ENCODE results near the gene IFITM10. TPM values are rescaled to one million over a fixed set of nuclear protein-coding genes. Genes with fewer than 3 reads are reported as not detected.

The IFITM10 gene
- total RNA-seq, 1 donor from 2014 or later: 0.12 TPM

- no peak for DNase-seq
- H3K27me3 Mint-ChIP-seq: peaks cover 11% of the 10 kb centered on the region
- H3K9me3 Mint-ChIP-seq: no peaks in the 10 kb centered on the region
- peaks cover 13% of the 10 kb centered on the region for H3K36me3 Mint-ChIP-seq (ENCODE audit: low read depth)
- H3K27ac Mint-ChIP-seq: peak overlapping the region; percentile 63
- peak overlapping the region; percentile 51 for H3K4me3 Mint-ChIP-seq
- intact Hi-C loops (cut with micrococcal nuclease): no loop called here
- H3K4me1 Mint-ChIP-seq: peaks cover 45% of the 10 kb centered on the region
These were observed 4.2 kb upstream of the IFITM10 start for GRCh38 chr11:1754376-1755150.

DNA sequence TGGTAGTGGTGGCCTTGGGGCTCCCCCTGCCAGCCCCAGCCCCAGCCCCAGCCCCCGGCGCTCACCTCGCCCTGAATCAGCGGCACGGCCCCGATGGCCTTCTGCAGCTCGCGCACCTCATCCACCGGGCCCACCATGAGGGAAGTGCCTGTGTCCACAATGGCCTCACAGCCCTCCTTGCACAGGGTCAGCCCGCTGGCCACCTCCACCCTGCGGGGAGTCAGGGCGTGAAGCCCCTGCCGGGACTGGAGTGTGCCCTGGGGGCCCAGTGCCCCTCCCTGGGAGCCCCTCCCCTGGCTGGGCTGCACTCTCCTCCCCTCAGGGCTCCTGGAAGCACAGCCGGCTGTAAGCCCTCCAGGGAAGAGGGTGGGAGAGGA is 3.5 kb upstream of the IFITM10 start:
- peaks cover 13% of the 10 kb centered on the region for H3K36me3 Mint-ChIP-seq (ENCODE audit: low read depth)
- no peak for DNase-seq
- no peaks in the 10 kb centered on the region for H3K9me3 Mint-ChIP-seq
- intact Hi-C loops (cut with micrococcal nuclease): no loop called here
- H3K4me3 Mint-ChIP-seq: no peak overlapping the region
- no peak overlapping the region for H3K27ac Mint-ChIP-seq
- H3K27me3 Mint-ChIP-seq: peaks cover 13% of the 10 kb centered on the region
- peaks cover 44% of the 10 kb centered on the region for H3K4me1 Mint-ChIP-seq

DNA sequence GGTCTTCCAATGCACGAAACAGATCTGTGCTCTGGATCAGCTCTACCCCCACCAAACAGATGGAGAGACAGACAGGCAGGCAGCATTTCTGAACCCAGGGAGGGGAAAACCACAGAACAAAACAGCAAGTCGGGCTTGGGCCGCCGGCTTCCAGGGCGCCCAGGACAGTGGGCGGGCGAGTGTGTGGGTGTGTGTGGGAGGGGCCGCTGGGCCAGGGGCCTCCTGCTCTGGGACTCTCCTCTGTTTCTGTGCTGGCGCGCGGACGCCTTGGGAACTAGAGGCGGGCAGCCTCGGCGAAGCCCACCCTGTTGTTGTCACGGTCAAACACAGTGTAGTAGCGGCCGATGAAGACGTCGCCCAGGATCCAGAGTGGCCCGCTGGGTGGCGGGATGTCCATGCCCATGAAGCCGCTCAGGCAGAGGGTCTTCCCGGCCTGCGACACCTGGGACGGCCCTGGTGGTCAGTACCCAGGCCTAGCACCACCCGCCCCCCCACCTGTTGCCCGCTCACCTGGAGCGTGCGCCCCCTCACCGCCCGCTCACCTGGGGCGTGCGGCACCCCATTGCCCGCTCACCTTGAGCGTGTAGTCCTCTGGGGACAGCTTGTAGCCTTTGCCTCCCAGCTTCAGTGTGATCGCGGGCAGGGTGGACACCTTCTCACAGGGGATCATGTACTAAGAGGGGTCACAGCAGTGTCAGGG is 3.0 kb upstream of the IFITM10 start:
- peaks cover 12% of the 10 kb centered on the region for H3K36me3 Mint-ChIP-seq (ENCODE audit: low read depth)
- H3K4me1 Mint-ChIP-seq: peaks cover 40% of the 10 kb centered on the region
- H3K27ac Mint-ChIP-seq: no peak overlapping the region
- DNase-seq: no peak
- H3K4me3 Mint-ChIP-seq: no peak overlapping the region
- intact Hi-C loops (cut with micrococcal nuclease): no loop called here
- H3K9me3 Mint-ChIP-seq: no peaks in the 10 kb centered on the region
- H3K27me3 Mint-ChIP-seq: peaks cover 15% of the 10 kb centered on the region

DNA sequence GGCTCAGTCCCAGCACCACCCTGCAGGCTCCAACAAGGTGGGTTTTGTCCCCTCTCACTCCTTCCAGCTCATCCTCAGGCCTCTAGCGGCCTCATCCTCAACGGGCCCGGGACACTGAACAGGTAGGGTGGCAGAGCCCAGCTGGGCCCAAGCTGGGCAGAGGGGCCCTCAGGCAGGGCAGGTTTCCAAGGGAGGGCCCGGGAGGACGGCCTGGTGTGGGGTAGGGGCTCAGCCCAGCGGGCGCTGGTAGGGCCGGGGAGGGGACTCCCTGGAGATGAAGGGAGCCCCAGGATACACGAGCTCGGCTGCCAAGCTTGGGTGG is 2.5 kb upstream of the IFITM10 start:
- Mint-ChIP-seq H3K4me1 (peaks cover 36% of the 10 kb centered on the region), H3K36me3 (ENCODE audit: low read depth) (peaks cover 11% of the 10 kb centered on the region), H3K27ac (no peak overlapping the region), H3K4me3 (no peak overlapping the region), H3K9me3 (no peaks in the 10 kb centered on the region), H3K27me3 (peaks cover 17% of the 10 kb centered on the region)
- no peak for DNase-seq
- intact Hi-C loops (cut with micrococcal nuclease): no loop called here

DNA sequence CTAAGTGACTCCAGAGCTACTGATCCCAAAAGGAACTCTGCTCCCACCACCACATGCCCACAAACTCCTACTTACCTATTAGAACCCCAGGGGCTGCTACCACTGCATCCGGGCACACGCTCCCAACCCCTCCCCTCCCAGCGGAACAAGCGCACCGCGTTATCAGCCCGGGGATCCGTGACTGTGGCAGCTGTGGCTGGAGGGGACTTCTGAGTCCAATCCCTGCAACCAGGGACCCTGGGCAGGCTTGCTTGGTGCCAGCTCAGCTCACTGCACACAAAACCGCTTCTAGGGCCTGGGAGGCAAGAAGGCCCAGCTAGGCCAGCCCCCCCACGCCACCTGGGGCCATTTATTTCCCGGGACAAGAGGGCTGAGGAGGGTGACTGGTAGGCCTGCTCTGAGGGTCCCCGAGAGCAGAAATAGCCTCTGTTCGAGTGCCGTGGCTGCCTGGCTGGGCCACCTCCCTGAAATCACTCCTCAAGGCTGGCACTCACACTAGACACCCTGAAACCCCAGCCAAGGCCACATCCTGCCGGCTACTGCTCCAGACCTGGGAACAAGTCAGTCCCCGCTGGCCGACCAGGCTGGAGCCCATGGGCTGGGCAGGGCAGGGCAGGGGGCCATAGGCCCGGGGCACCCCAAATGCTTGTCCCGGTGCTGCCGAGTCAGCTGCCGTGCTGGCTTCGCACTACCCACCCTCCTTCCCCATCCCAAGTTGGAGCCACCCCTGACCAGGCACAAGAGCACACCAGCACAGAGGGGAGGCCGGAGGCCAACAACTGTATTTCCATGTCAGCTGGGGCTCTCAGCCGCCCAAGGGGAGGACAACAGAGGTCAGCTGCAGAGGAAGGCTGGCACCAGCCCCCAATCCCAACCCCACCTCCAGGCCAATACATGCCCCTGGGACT is 1.9 kb upstream of the IFITM10 start:
- peaks cover 11% of the 10 kb centered on the region for H3K36me3 Mint-ChIP-seq (ENCODE audit: low read depth)
- intact Hi-C loops (cut with micrococcal nuclease): no loop called here
- H3K27ac Mint-ChIP-seq: no peak overlapping the region
- peaks cover 30% of the 10 kb centered on the region for H3K4me1 Mint-ChIP-seq
- H3K27me3 Mint-ChIP-seq: peaks cover 17% of the 10 kb centered on the region
- H3K9me3 Mint-ChIP-seq: no peaks in the 10 kb centered on the region
- DNase-seq: no peak
- H3K4me3 Mint-ChIP-seq: no peak overlapping the region

DNA sequence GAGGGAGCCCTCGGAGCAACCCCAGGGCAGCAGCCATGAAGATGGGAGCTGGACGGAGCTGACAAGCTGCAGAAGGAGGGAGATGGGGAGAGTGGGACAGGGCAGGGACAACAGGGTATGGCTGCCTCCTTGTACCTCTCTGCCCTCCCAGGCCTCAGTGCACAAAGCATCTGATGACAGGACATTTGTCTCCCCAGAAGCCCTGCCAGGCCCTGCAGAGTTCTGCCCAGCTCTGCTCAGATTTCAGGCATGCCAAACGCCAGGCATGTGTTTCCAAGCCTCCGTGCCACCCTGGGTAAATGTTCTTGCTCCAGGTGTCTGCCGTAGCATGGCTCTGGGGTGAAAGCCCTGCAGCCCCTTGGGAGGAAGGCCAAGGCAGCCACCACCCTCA is 1.1 kb upstream of the IFITM10 start:
- Mint-ChIP-seq H3K27ac (no peak overlapping the region), H3K9me3 (no peaks in the 10 kb centered on the region), H3K27me3 (peaks cover 17% of the 10 kb centered on the region), H3K4me1 (peaks cover 25% of the 10 kb centered on the region), H3K36me3 (ENCODE audit: low read depth) (peaks cover 11% of the 10 kb centered on the region), H3K4me3 (no peak overlapping the region)
- intact Hi-C loops (cut with micrococcal nuclease): no loop called here
- no peak for DNase-seq

DNA sequence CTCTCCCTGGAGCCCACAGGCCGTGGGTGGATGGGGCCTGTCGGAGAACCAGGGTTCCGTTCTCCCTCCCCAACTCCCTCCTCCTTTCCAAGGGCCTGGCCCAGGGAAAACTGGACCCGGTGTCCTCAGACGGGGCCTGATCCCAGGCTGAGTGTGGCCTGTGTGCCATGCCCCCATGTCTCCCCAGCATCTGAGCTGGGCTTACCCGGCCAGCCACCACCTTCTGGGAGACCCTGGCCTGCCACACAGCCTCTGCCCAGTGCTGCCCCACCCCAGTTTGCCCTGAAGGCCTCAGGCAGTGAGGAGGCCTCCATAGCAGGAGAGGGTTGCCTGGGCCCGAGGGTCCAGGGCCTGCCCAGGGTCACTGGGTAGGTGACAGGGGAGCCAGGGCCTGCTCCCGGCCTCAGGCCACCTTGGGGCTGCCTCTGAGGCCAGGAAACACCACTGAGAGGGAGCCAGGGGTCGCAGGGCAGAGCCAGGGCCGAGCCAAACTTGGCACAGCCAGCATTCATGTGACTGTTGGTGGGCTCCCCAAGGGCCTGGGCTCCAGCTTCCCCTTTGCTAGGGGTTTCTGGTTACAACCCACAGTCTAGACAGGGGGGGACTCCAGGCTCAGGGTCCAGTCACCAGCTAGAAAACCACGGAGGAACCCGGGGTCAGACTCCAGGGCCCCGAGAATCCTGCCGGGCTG is 590 bp upstream of the IFITM10 start:
- Mint-ChIP-seq H3K27ac (no peak overlapping the region), H3K4me3 (no peak overlapping the region), H3K9me3 (peaks cover 4% of the 10 kb centered on the region), H3K4me1 (peaks cover 23% of the 10 kb centered on the region), H3K36me3 (ENCODE audit: low read depth) (peaks cover 9% of the 10 kb centered on the region), H3K27me3 (peaks cover 17% of the 10 kb centered on the region)
- intact Hi-C loops (cut with micrococcal nuclease): no loop called here
- no peak for DNase-seq

GRCh38 chr11:1749395-1750351 is 722 bp downstream of the IFITM10 start:
- intact Hi-C loops (cut with micrococcal nuclease): no loop called here
- Mint-ChIP-seq H3K27ac (peak overlapping the region; percentile 4), H3K27me3 (peaks cover 17% of the 10 kb centered on the region), H3K4me3 (no peak overlapping the region), H3K4me1 (peaks cover 13% of the 10 kb centered on the region), H3K9me3 (peaks cover 5% of the 10 kb centered on the region), H3K36me3 (ENCODE audit: low read depth) (peaks cover 7% of the 10 kb centered on the region)
- no peak for DNase-seq

DNA sequence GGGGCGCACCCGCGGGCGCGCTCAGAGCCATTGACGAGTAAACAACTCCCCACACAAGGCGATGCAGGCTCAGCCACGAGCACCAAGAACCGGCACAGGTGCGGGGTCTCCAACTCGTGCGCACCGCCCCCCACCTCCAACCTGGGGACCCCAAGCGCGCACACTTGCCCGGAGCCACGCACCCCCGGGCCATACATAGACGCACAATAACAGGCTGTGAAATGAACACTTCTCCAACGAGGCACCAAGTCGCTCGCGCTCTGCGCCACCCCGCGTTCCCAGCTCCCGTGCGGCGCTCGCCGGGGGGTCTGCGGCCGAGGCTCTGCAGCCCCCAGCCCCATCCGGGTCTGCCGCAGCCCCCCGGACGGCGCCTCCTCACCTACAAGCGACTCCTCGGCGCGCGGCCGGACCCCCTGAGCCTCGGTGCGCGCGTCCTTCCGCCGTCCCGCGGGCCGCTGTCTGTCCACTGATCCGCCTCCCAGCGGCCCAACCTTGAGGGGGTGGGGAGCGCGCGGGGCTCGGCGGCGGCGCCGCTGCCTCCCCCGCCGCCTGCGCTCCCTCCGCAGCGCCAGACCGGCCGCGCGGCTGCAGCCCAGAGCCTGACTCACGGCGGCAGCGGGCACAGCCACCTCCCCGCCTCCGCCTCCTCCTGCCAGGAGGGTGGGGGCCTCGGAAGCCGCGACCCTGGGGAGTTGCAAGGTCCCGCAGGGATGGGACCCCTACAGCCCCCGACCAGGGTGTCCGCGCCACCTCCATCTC is 1.6 kb downstream of the IFITM10 start:
- Mint-ChIP-seq H3K27ac (no peak overlapping the region), H3K36me3 (ENCODE audit: low read depth) (peaks cover 4% of the 10 kb centered on the region), H3K27me3 (peaks cover 17% of the 10 kb centered on the region), H3K4me3 (no peak overlapping the region), H3K9me3 (peaks cover 5% of the 10 kb centered on the region), H3K4me1 (peaks cover 11% of the 10 kb centered on the region)
- intact Hi-C loops (cut with micrococcal nuclease): no loop called here
- no peak for DNase-seq

- peaks cover 17% of the 10 kb centered on the region for H3K27me3 Mint-ChIP-seq
- DNase-seq: no peak
- intact Hi-C loops (cut with micrococcal nuclease): no loop called here
- peaks cover 9% of the 10 kb centered on the region for H3K4me1 Mint-ChIP-seq
- peaks cover under 1% of the 10 kb centered on the region for H3K36me3 Mint-ChIP-seq (ENCODE audit: low read depth)
- H3K9me3 Mint-ChIP-seq: peaks cover 5% of the 10 kb centered on the region
- no peak overlapping the region for H3K4me3 Mint-ChIP-seq
- no peak overlapping the region for H3K27ac Mint-ChIP-seq
These were observed 2.4 kb downstream of the IFITM10 start for GRCh38 chr11:1747753-1748635.

DNA sequence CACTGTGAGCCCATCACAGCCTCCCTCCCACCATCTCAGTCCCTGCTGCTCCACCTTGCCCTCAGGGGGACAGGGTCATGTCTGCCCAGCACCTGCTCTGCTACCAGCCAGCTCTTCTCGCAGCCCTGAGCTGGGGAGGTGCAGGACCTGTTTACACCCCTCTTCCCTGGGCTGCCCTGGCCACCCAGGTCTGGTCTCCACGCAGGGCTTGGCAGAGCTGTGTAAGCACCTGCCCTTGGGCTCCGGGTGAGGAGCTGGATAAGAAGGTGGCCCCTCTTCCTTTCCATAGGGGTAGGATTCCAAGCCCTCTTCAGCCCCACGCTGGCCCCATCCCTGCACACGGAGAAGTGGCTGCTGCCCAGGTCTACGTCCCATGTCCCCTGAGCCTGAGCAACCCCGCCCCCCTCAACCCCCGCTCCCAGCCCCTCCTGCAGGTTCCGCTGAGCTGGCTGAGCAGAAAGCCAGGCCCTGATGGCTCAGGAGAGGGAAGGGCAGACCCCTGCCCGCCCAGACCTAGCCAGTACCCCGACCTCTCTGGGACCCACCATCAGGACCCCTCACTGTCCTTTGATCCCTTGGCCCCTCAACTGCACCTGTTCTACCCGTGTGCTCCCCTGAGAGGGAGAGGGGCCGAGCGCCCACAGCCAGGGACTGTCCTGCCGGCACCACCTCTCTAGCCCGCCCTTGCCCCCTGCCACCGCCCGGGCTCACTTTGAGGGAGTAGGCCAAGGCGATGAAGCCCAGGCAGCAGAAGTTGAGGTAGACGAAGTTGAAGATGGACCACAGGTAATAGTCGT is 3.2 kb downstream of the IFITM10 start:
- intact Hi-C loops (cut with micrococcal nuclease): no loop called here
- peaks cover 9% of the 10 kb centered on the region for H3K4me1 Mint-ChIP-seq

More for the DNA sequence above, 3.2 kb downstream of the IFITM10 start:
- Mint-ChIP-seq H3K9me3 (peaks cover 5% of the 10 kb centered on the region), H3K27me3 (peaks cover 17% of the 10 kb centered on the region), H3K4me3 (no peak overlapping the region), H3K27ac (no peak overlapping the region), H3K36me3 (ENCODE audit: low read depth) (no peaks in the 10 kb centered on the region)
- no peak for DNase-seq

Data from activated CD4-positive, alpha-beta T cell treated with anti-CD3 and anti-CD28 coated beads, Interleukin-2, amount 10 ng/mL, durations not matched to agents 24 days and 14 days (primary cell).